Prostate gland (tissue), 2 donors: ENCODE data around the gene CES3.

Source experiments
- POLR2A ChIP-seq: fragments of 450-650 bp; IDR thresholded peaks from one replicate; pipeline ENCODE4 v1.6.1; 2016; ENCODE audit warnings: antibody characterized with exemption, mild to moderate bottlenecking
- POLR2AphosphoS5 ChIP-seq: sonication (generic); formaldehyde crosslinking; IDR thresholded peaks from one replicate; pipeline ENCODE4 v1.6.1; 2017; ENCODE audit warnings: antibody characterized with exemption
- TF ChIP-seq, protein P1 (sequence below), 4 experiments: fragments of 200-600 bp in 2 of 4; fragments of 450-650 bp in 2 of 4; sonication (generic) in 2 of 4; IDR thresholded peaks; 1 replicate in 3 of 4; 2 replicates in 1 of 4; pipeline ENCODE4 v1.5.1; 2016 to 2019; ENCODE audit warnings: antibody characterized with exemption in 4 of 4, mild to moderate bottlenecking in 2 of 4, moderate library complexity in 2 of 4

DNA sequence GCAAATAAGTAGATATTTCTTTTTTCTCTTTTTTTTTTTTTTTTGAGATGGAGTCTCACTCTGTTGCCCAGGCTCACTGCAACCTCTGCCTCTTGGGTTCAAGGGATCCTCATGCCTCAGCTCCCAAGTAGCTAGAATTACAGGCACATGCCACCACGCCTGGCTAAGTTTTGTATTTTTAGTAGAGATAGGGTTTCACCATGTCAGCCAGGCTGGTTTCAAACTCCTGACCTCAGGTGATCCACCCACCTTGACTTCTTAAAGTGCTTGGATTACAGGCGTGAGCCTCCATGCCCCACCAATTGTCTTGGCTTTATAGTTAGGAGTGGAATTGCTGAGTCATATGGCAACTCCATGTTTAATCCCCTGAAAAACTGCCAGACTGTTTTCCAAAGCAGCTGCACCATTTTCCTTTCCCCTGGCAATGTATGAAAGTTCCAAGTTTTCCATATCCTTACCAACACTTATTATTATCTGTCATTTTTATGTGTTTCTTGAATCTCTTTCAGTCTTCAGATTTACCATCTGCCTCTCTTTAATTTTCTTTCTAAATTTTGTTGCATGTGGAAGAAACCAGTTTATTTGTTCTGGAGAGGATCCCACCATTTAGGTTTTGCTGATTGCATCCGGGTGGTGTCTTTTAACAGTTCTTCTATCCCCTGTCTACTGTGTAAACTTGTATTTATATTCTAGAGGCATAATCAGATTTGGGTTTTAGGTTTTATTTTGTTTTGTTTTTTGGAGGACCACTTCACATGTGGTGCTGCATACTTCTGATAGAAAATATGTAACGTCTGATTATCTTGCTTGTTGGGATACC lies 9.9 kb upstream of the CES3 start:
- TF ChIP-seq POLR2AphosphoS5 (no peak), POLR2A (no peak)
- TF ChIP-seq, protein P1, sequence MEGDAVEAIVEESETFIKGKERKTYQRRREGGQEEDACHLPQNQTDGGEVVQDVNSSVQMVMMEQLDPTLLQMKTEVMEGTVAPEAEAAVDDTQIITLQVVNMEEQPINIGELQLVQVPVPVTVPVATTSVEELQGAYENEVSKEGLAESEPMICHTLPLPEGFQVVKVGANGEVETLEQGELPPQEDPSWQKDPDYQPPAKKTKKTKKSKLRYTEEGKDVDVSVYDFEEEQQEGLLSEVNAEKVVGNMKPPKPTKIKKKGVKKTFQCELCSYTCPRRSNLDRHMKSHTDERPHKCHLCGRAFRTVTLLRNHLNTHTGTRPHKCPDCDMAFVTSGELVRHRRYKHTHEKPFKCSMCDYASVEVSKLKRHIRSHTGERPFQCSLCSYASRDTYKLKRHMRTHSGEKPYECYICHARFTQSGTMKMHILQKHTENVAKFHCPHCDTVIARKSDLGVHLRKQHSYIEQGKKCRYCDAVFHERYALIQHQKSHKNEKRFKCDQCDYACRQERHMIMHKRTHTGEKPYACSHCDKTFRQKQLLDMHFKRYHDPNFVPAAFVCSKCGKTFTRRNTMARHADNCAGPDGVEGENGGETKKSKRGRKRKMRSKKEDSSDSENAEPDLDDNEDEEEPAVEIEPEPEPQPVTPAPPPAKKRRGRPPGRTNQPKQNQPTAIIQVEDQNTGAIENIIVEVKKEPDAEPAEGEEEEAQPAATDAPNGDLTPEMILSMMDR (IDR thresholded peaks at IDR 0.05), result no peak
